Activated naive CD8-positive, alpha-beta T cell treated with anti-CD3 and anti-CD28 coated beads, Interleukin-2, amount 50 U/mL, for 24 hours (primary cell): ENCODE results near the gene RIIAD1.

Source experiments
- ATAC-seq: fragments of 150-1000 bp; cut with Tn5 transposase; one replicate; pipeline ENCODE4 v1.10.0; 2021
- DNase-seq: peaks from one replicate; pipeline ENCODE4 v3.0.0; 2021
- H3K27ac Mint-ChIP-seq: one replicate; pipeline ENCODE4 v1.8.0; 2021; ENCODE audit warnings: mild to moderate bottlenecking, mixed read lengths
- H3K27me3 Mint-ChIP-seq: one replicate; pipeline ENCODE4 v1.8.0; 2021; ENCODE audit warnings: mixed read lengths
- H3K36me3 Mint-ChIP-seq: one replicate; pipeline ENCODE4 v1.8.0; 2021; ENCODE audit warnings: low read depth, mixed read lengths
- H3K4me1 Mint-ChIP-seq: one replicate; pipeline ENCODE4 v1.8.0; 2021; ENCODE audit warnings: mixed read lengths
- H3K4me3 Mint-ChIP-seq: one replicate; pipeline ENCODE4 v1.8.0; 2021; ENCODE audit warnings: mild to moderate bottlenecking, moderate library complexity, mixed read lengths
- H3K9me3 Mint-ChIP-seq: one replicate; pipeline ENCODE4 v1.8.0; 2021; ENCODE audit warnings: mixed read lengths

The RIIAD1 gene

DNA sequence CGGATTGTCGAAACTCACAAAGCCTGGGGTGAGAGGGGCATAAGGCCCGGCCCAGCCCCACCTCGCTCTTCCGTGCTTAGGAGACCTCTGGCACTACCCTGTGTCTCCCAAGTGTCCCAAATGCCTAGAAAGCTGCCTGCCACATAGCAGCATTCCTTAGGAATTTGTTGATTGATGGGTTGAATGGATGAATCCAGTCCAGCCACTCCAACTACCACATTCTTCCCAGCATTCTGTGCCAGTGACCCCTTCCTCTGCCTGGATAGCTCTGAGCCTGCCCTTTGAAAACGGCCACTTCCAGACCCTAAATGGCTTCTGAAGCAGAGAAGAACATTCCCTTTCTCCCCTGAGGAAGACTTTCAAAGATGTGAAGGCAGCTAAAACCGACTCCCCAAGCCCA, 16.2 kb upstream of the RIIAD1 start:
- DNase-seq (no peak), ATAC-seq (no peak)
- H3K27me3 Mint-ChIP-seq = no peaks in the 10 kb centered on the region
- no peak overlapping the region for H3K4me3 Mint-ChIP-seq
- H3K36me3 Mint-ChIP-seq = no peaks in the 10 kb centered on the region
- peaks cover 3% of the 10 kb centered on the region for H3K4me1 Mint-ChIP-seq
- no peaks in the 10 kb centered on the region for H3K9me3 Mint-ChIP-seq
- no peak overlapping the region for H3K27ac Mint-ChIP-seq

DNA sequence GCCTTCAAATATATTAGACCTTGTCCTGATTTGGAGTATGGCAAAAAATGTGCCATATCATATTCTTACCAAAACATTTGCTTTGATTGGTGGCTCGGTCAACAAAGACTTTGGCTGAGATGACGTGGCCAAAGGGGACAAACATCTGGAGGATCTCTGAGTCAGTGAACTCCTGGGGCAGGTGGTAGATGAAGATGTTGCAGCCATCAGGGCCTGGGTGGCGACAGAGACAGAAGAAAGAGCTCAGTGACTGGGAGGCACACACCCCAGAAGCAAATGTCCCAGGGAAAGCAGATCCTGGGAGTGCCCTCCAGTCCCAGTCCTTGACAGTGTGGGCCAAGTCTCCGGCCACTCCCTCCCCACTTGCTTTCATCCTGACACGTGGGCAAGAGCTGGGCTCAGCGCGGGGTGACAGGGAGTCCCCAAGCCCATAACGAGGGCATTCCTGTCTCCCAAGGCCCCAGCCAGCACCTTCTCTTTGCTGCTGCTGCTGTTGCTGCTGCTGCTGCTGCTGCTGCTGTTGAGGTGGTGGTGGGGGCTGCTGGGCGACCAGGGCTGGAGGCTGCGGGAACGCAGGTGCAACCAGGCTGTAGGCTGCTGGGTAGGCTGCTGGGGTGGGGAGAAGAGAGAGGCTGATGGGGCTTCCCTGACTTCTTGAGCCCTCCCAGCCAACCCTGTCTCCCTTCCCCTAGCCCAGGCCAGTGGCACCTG, 15.4 kb upstream of the RIIAD1 start:
- Mint-ChIP-seq H3K4me3 (no peak overlapping the region), H3K36me3 (no peaks in the 10 kb centered on the region), H3K27ac (no peak overlapping the region), H3K4me1 (peaks cover 3% of the 10 kb centered on the region), H3K9me3 (no peaks in the 10 kb centered on the region), H3K27me3 (no peaks in the 10 kb centered on the region)
- DNase-seq (no peak), ATAC-seq (no peak)

DNA sequence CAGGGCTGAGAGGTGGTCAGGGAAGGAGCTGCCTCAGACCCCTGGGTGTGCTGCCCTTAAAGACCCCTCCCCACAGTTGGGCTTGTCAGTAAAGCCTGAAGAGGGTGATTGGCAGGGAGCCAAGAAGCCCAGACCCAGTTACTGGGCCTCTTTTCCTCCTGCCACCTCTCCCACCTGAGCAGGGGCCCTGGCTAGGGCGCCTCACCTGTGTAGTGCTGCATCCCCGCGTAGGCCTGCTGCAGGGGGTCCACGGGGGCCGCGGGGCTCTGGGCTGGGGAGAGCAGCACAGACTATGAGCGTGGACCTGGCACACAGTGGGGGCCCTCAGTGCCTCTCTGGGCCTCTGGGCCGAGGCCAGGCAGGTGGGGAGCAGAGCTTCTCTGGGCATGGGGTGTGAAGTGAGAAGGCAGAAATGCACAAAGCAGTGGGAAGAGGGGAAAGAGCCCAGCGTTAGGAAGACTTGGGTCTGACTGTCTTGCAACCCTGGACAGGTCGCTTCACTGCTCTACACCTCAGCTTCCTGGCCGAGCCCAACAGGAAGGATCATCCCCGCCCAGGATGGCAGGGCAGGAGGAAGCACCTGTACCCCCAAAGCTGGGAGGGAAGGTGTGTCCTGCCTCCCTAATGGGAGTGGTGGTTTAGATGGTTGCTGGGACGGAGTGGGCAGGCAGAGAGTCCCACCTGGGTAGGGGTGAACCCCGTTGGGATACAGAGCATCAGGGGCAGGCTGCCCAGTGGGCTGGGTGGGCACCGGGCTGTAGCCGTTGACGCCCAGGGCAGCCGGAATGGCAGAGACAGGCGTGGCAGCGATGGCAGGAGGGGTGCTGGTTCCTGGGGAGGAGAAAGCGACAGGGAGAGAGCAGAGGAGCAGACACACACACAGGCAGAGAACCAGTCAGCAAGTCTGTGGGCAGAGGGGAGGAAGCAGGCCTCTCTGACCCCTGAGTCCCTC, 14.6 kb upstream of the RIIAD1 start:
- Mint-ChIP-seq H3K4me3 (no peak overlapping the region), H3K27ac (no peak overlapping the region), H3K9me3 (no peaks in the 10 kb centered on the region), H3K36me3 (no peaks in the 10 kb centered on the region), H3K27me3 (no peaks in the 10 kb centered on the region), H3K4me1 (peaks cover 3% of the 10 kb centered on the region)
- ATAC-seq (no peak), DNase-seq (no peak)

DNA sequence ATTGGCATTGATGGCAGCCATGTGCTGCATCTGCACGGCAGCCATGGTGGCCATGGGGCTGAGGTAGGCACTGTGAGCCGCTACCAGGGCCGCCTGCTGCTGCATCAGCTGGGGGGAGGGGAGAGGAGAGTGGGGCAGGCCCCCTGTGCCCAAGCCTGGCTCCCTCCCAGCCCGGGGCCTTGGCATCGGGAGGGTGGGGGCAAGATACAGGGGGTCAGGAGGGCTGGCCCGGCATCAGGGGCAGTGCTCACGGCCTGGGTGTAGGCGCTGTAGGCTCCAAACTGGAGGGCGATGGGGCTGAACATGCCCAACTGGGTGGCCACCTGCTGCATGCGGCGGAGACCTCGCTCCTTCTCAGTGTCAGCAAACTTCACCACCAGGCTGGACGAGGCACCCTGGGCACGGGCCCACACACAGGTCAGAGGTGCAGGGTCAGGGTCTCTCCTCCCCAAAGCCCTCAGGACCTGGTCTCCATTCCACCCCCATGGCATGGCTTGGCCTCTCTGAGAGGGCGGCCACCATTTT, 13.7 kb upstream of the RIIAD1 start:
- DNase-seq = no peak

DNA sequence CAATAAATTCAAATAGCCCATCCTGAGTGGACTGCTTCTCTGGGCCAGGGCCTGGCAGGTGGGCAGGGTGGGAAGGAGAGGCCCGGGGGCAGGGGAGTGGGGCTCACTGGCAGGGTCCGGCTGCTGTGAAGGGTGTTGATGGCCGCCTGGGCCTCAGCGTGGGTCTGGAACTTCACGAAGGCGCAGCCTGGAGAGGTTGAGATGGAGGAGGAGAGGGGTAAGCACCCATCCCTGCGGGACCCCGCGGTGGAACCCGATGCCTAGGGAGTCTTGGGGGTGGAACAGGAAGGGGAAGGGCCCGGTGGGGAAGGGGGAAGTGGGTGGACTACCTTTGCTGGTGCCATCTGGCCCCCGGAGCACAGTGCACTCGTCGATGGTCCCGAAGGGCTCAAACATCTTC, 12.4 kb upstream of the RIIAD1 start:
- Mint-ChIP-seq H3K27me3 (no peaks in the 10 kb centered on the region), H3K36me3 (no peaks in the 10 kb centered on the region), H3K9me3 (no peaks in the 10 kb centered on the region), H3K4me1 (no peaks in the 10 kb centered on the region), H3K27ac (no peak overlapping the region), H3K4me3 (no peak overlapping the region)
- DNase-seq (no peak), ATAC-seq (no peak)

More for the DNA sequence above, 13.7 kb upstream of the RIIAD1 start:
- peaks cover 3% of the 10 kb centered on the region for H3K4me1 Mint-ChIP-seq
- no peak overlapping the region for H3K4me3 Mint-ChIP-seq
- H3K27ac Mint-ChIP-seq = no peak overlapping the region
- H3K36me3 Mint-ChIP-seq = no peaks in the 10 kb centered on the region
- ATAC-seq = no peak
- H3K9me3 Mint-ChIP-seq = no peaks in the 10 kb centered on the region
- no peaks in the 10 kb centered on the region for H3K27me3 Mint-ChIP-seq

DNA sequence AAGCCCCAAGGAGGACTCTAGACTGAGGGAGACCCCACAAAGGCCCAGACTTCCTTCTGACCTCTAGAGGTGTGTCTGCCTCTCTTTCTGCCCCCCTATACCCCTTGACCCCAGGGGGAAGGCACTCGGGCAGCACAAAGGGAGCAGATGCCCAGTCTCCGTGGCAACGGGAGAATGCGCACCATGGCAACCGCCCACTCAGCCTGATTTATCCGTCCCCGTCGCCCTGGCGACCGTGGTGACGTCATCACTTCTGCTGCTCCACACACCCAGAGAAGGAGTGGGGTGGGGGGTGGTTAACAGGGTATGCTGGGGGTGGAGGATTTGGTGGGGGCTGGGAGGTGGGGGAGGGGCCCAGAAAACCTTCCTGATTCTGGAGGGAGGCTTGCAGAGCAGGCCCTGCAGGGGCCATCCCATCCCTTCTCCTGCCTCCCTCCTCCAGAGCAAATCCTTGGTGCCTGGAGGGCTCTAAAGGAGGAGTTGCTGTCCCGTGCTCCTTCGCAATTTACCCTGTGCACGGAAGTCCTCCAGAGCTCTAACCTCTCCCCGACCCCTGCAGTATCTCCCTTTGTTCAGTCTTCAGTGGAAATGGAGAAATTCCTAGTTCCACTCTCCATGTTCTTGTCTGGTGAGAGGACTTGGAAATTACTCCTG, 11.0 kb upstream of the RIIAD1 start:
- no peaks in the 10 kb centered on the region for H3K4me1 Mint-ChIP-seq
- H3K4me3 Mint-ChIP-seq = no peak overlapping the region
- H3K36me3 Mint-ChIP-seq = no peaks in the 10 kb centered on the region
- H3K27ac Mint-ChIP-seq = no peak overlapping the region
- H3K9me3 Mint-ChIP-seq = no peaks in the 10 kb centered on the region
- ATAC-seq (peak; percentile 29), DNase-seq (peak; percentile 40)
- H3K27me3 Mint-ChIP-seq = peaks cover 11% of the 10 kb centered on the region

DNA sequence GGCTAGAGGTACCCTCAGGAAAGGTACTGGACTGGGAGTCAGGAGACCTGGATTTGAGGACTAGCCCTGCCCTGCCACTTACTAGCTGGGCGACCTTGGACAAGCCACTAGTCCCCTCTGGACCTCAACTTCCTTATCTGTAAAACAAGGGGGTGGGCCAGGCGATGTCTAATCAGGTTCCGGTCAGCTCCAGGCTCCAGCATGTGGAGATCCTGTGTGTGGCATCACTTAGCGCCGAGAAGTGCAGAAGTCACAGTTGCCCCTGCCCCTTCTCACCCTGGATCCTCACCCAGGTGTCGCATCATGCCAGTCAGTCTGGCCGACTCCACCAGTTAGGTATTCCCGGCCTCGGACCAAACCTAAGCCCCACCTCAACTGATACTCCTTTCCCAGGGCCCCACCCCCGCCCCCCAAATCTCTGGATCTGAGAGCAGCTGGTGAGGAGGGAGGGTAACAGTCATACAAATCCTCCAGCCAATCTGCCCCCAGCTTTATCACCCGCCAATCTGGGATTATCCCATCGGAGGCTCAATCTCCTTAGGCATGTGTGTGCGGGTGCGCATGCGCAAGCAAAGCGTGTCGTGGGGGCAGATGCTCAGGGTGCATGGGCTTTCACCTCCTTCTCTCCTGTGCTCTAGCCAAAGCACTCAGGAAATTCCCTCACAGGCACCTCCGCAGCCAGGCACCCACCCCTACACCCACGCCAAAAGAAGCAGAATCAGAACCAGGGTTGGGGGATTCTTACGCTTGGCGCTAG, 10.1 kb upstream of the RIIAD1 start:
- no peak for ATAC-seq
- peaks cover 20% of the 10 kb centered on the region for H3K27me3 Mint-ChIP-seq
- no peaks in the 10 kb centered on the region for H3K9me3 Mint-ChIP-seq

DNA sequence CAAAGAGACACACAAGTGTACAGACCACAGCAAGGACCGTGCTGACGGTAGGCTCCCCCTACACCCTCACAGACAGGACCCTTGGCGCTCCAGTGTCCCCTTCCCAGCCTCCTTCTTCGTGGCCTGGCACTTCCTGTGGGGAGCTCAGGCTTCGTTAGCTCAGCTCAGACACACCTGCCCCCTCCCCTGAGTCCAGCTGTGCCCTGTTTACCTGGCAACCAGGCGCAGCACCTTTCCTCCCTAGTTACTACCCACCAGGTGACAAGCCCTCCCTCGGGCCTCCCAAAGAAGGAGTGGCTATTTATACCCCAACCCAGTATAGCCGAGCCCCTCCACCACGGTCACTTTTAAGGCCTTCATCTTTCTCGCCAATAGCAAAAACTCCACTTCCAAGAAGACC, 9.4 kb upstream of the RIIAD1 start:
- ATAC-seq (no peak), DNase-seq (no peak)
- Mint-ChIP-seq H3K27me3 (peaks cover 24% of the 10 kb centered on the region), H3K4me3 (no peak overlapping the region), H3K4me1 (peaks cover 2% of the 10 kb centered on the region), H3K27ac (no peak overlapping the region), H3K9me3 (no peaks in the 10 kb centered on the region), H3K36me3 (no peaks in the 10 kb centered on the region)

More for the DNA sequence above, 10.1 kb upstream of the RIIAD1 start:
- Mint-ChIP-seq H3K36me3 (no peaks in the 10 kb centered on the region), H3K4me3 (no peak overlapping the region), H3K27ac (no peak overlapping the region), H3K4me1 (no peaks in the 10 kb centered on the region)
- no peak for DNase-seq

DNA sequence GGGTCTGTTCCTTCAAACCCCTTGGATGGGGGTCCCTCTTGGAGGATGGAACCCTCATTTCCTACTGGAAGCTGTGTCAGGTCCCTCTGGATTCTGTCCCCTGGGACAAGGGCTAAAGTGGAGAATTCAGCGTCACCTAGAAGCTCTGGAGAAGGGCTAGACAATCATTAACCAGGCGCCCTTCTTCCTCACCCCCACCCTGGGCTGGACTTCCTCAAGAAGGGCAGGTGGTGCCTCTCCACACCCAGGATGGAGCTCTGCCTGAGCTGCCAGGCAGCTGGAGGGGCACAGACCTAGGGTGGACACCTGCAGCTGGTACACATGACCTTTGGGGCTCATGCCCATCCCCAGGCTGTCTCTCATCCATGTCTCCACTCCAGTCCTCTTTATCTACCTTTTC, 8.3 kb upstream of the RIIAD1 start:
- H3K36me3 Mint-ChIP-seq = no peaks in the 10 kb centered on the region
- H3K4me1 Mint-ChIP-seq = peaks cover 6% of the 10 kb centered on the region
- no peak overlapping the region for H3K27ac Mint-ChIP-seq
- H3K4me3 Mint-ChIP-seq = no peak overlapping the region
- ATAC-seq (no peak), DNase-seq (no peak)
- peaks cover 35% of the 10 kb centered on the region for H3K27me3 Mint-ChIP-seq
- H3K9me3 Mint-ChIP-seq = no peaks in the 10 kb centered on the region

DNA sequence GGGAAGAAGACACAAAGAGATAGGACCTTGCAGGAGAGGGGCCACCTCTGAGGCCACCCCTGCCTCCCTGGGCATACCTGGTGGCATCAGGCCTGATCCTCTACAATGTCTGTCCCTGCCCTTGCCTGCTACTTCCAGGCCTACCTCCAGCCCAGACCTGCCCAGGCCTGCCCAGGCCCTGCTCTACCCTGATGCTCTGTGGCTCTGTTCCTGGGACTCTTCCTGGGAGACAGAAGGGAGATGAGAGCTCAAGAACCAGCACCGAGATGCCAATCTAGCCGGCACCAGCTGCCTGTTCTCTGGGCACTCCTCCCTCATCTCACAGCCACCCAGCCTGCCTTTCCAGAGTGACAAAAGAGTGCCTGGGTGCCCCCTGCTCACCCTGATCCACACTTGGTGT, 7.4 kb upstream of the RIIAD1 start:
- no peak overlapping the region for H3K4me3 Mint-ChIP-seq
- peaks cover 43% of the 10 kb centered on the region for H3K27me3 Mint-ChIP-seq
- DNase-seq (no peak), ATAC-seq (no peak)
- H3K36me3 Mint-ChIP-seq = no peaks in the 10 kb centered on the region
- H3K4me1 Mint-ChIP-seq = peaks cover 6% of the 10 kb centered on the region
- H3K9me3 Mint-ChIP-seq = no peaks in the 10 kb centered on the region
- peak overlapping the region; percentile 10 for H3K27ac Mint-ChIP-seq

DNA sequence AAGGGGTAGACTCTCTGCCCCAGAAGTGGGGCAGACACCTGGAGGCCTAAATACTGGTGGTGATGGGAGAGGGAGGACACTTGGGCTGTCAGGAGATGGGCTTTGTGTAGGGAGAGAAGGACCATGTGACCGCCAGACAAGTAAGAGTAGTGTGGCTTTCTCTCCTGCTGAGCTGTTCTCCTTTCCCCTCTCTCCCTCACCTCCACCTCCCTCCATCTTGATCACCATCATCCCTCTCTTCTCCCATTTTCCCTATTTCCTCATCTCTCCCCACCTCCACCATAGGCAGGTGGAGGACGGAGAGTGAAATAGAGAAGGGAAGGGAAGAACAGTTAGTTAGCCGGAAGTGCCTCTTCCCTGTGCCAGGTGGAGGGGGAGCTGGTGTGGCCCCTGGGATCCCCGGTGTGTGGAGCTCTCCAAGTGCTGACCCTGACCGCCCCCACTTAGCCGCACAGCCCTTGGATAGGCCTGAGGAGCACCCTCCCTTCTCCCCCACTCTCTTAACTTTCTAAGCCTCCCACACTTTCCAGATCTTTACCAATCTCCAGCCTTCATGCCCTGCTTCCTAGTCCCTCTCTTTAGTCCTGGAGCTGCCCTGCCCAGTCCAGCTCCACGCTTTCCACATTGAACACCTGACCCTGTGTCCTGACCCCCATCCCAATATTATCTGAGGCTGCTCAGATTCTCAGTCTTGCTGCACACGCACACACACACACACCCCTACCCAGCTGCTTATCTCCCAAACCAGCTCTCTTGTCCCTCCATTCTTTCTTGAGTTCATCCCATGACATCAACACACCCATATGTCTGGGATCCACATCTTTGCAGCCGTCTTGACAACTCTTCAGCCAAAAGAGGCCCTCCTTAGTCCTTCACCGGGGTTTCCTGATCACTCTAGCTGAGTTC, 6.2 kb upstream of the RIIAD1 start:
- Mint-ChIP-seq H3K9me3 (no peaks in the 10 kb centered on the region), H3K4me1 (peaks cover 6% of the 10 kb centered on the region), H3K36me3 (no peaks in the 10 kb centered on the region), H3K27me3 (peaks cover 50% of the 10 kb centered on the region), H3K4me3 (no peak overlapping the region), H3K27ac (no peak overlapping the region)
- DNase-seq (no peak), ATAC-seq (no peak)

DNA sequence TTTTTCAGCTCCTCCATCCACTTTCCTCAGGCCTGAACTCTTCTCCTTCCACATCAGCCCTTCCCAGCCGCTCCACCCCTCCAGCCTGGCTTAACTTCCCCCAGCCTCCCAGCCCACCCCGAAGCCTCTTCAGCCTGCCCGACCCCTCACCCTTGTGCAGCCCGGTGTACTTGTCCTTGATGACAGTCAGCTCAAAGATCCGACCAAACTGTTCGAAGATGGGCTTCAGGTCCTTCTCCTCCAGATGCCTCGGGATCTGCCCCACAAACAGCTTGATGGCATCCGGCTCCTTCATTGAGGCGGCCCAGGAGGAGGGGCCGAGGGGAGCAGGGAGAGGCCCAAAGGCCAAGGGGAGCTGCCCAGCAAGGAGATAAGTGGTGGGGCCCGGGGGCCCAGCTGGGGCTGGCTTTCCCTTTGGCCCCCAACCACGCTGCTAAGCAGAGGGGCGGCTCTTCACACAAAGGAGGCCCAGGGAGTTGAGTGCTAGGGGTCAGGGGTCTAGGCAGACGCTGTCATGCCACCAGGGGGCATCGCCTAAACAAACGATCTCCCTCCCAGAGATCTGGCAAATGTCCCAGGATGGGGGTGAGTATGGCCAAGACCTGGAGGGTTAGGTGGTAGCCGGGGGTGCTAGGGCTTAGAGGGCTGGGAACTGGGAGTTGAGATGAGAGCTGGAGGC, 5.5 kb upstream of the RIIAD1 start:
- Mint-ChIP-seq H3K9me3 (no peaks in the 10 kb centered on the region), H3K36me3 (no peaks in the 10 kb centered on the region), H3K4me3 (no peak overlapping the region), H3K27ac (no peak overlapping the region), H3K27me3 (peaks cover 57% of the 10 kb centered on the region), H3K4me1 (peaks cover 14% of the 10 kb centered on the region)
- no peak for DNase-seq
- ATAC-seq = no peak

DNA sequence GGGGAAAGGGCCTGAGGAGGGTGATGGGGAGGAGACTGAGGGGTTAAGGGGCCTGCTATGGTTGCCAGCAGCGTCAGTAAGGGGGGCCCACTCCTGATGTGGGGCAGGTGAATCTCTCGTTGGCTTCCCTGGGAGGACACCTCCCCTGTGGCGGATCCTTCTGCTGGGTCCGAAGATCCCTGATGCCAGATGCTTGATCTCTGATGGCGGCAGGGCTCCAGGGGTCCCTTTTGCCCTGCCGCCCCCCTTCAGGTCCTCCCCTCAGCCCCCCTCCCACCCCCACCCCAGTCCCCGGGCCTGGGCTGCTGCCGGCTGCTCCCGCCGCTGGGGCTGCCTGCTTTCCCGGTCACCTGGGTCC, 4.9 kb upstream of the RIIAD1 start:
- ATAC-seq = no peak
- Mint-ChIP-seq H3K9me3 (no peaks in the 10 kb centered on the region), H3K4me1 (peaks cover 16% of the 10 kb centered on the region), H3K27me3 (peaks cover 59% of the 10 kb centered on the region), H3K36me3 (no peaks in the 10 kb centered on the region), H3K27ac (no peak overlapping the region), H3K4me3 (no peak overlapping the region)
- DNase-seq = no peak
